Astrocyte (in vitro differentiated cells and primary cell): ENCODE results near the gene DIP2C. TPM values are rescaled to one million over a fixed set of nuclear protein-coding genes. Genes with fewer than 3 reads are reported as not detected.

Source experiments
- DNase-seq: peaks from one replicate; pipeline ENCODE4 v3.0.0-alpha.2; 2010; ENCODE audit warnings: low read depth
- FAIRE-seq: peaks from 2 replicates; lab custom pipeline; 2011; peaks lifted over from hg19 to GRCh38; lab: Jason Lieb, UNC
- H2AFZ ChIP-seq: 2 replicates; pipeline ENCODE4 v1.6.0; 2012; ENCODE audit warnings: low read depth, low read length, inconsistent platforms
- H3K27ac ChIP-seq: 2 replicates; pipeline ENCODE4 v1.5.1; 2011; ENCODE audit warnings: low read depth, low read length, inconsistent platforms
- H3K27me3 ChIP-seq: 2 replicates; pipeline ENCODE4 v1.6.0; 2011; ENCODE audit warnings: low read length, inconsistent platforms; ENCODE audit not compliant: insufficient read depth
- H3K36me3 ChIP-seq: 2 replicates; pipeline ENCODE4 v1.5.1; 2011; ENCODE audit warnings: low read length, inconsistent platforms; ENCODE audit not compliant: insufficient read depth
- H3K4me1 ChIP-seq: 2 replicates; pipeline ENCODE4 v1.5.1; 2011; ENCODE audit warnings: low read length, inconsistent platforms; ENCODE audit not compliant: insufficient read depth
- H3K4me2 ChIP-seq: 2 replicates; pipeline ENCODE4 v1.6.0; 2012; ENCODE audit warnings: low read length, inconsistent platforms
- H3K4me3 ChIP-seq: 2 replicates; pipeline ENCODE4 v1.5.1; 2011; ENCODE audit warnings: low read depth, mild to moderate bottlenecking, low read length, inconsistent platforms; ENCODE audit not compliant: insufficient read depth
- H3K79me2 ChIP-seq: 2 replicates; pipeline ENCODE4 v1.6.0; 2012; ENCODE audit warnings: mild to moderate bottlenecking, low read length, inconsistent platforms; ENCODE audit not compliant: insufficient read depth
- H3K9ac ChIP-seq: 2 replicates; pipeline ENCODE4 v1.6.0; 2012; ENCODE audit warnings: mild to moderate bottlenecking, low read length, inconsistent platforms
- H3K9me3 ChIP-seq: 2 replicates; pipeline ENCODE4 v1.5.1; 2012; ENCODE audit warnings: low read depth, mild to moderate bottlenecking, low read length, inconsistent platforms; ENCODE audit not compliant: insufficient read depth
- H4K20me1 ChIP-seq: 2 replicates; pipeline ENCODE4 v1.6.0; 2012; ENCODE audit warnings: low read length, inconsistent platforms; ENCODE audit not compliant: insufficient read depth
- H3K27ac Mint-ChIP-seq: one replicate; pipeline ENCODE4 v1.8.0; 2021; ENCODE audit warnings: mild to moderate bottlenecking, mixed read lengths; ENCODE audit not compliant: unreplicated experiment
- H3K27me3 Mint-ChIP-seq: one replicate; pipeline ENCODE4 v1.8.0; 2021; ENCODE audit warnings: low read depth, mixed read lengths; ENCODE audit not compliant: unreplicated experiment
- H3K36me3 Mint-ChIP-seq: one replicate; pipeline ENCODE4 v1.8.0; 2021; ENCODE audit warnings: low read depth, mixed read lengths; ENCODE audit not compliant: unreplicated experiment
- H3K4me1 Mint-ChIP-seq: one replicate; pipeline ENCODE4 v1.8.0; 2021; ENCODE audit warnings: low read depth, mixed read lengths; ENCODE audit not compliant: unreplicated experiment
- H3K4me3 Mint-ChIP-seq: one replicate; pipeline ENCODE4 v1.8.0; 2021; ENCODE audit warnings: mild to moderate bottlenecking, moderate library complexity, mixed read lengths; ENCODE audit not compliant: unreplicated experiment
- H3K9me3 Mint-ChIP-seq: one replicate; pipeline ENCODE4 v1.8.0; 2021; ENCODE audit warnings: mild to moderate bottlenecking, mixed read lengths; ENCODE audit not compliant: unreplicated experiment
- EZH2 ChIP-seq: IDR thresholded peaks from 2 replicates; pipeline ENCODE4 v1.6.1; 2012; ENCODE audit warnings: mild to moderate bottlenecking, low read length, inconsistent platforms; ENCODE audit not compliant: insufficient read depth
- total RNA-seq: library from RNA; stranded (reverse); gene quantifications from 2 replicates; pipeline ENCODE4 v1.2.1, GENCODE V29; 2021
- TF ChIP-seq, protein P1 (sequence below): IDR thresholded peaks from 2 replicates; pipeline ENCODE4 v1.5.1; 2011; ENCODE audit warnings: low read depth, mild to moderate bottlenecking, inconsistent platforms, low read length, moderate library complexity; ENCODE audit not compliant: insufficient read depth

The DIP2C gene
- total RNA-seq, 1 donor from 2014 or later = 27.3 TPM

DNA sequence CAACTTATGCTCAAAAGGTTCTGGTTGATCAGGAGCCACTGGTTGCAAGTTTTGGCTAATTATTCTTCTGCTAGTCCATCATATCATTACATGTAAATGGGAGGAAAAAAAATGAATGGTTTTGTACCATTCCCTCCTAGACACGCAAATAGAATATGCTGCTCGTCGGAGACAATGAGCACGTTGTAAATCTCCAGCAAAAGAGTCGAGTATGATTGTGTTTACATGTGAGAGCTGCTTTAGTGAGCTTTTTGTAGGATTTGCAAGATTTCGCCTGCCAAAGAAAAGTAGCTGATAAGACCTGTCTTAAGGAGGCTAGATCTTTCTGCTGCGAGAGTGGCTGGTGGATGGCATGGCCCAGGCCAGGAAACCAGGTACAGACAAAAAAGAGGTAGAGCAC is 445.2 kb downstream of the DIP2C start:
- no peaks in the 10 kb centered on the region for H3K9me3 ChIP-seq
- no peak overlapping the region for H3K4me3 Mint-ChIP-seq
- no peak for TF ChIP-seq EZH2
- TF ChIP-seq, protein P1, sequence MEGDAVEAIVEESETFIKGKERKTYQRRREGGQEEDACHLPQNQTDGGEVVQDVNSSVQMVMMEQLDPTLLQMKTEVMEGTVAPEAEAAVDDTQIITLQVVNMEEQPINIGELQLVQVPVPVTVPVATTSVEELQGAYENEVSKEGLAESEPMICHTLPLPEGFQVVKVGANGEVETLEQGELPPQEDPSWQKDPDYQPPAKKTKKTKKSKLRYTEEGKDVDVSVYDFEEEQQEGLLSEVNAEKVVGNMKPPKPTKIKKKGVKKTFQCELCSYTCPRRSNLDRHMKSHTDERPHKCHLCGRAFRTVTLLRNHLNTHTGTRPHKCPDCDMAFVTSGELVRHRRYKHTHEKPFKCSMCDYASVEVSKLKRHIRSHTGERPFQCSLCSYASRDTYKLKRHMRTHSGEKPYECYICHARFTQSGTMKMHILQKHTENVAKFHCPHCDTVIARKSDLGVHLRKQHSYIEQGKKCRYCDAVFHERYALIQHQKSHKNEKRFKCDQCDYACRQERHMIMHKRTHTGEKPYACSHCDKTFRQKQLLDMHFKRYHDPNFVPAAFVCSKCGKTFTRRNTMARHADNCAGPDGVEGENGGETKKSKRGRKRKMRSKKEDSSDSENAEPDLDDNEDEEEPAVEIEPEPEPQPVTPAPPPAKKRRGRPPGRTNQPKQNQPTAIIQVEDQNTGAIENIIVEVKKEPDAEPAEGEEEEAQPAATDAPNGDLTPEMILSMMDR = no peak
- H3K27me3 Mint-ChIP-seq = no peaks in the 10 kb centered on the region
- no peak overlapping the region for H3K27ac Mint-ChIP-seq
- H3K36me3 ChIP-seq = peaks cover 38% of the 10 kb centered on the region
- no peaks in the 10 kb centered on the region for H3K27me3 ChIP-seq
- H3K36me3 Mint-ChIP-seq = peaks cover 6% of the 10 kb centered on the region
- H3K9ac ChIP-seq = no peak overlapping the region
- no peaks in the 10 kb centered on the region for H3K79me2 ChIP-seq
- no peak overlapping the region for H3K27ac ChIP-seq
- FAIRE-seq (no peak), DNase-seq (no peak)
- H3K4me1 ChIP-seq = no peaks in the 10 kb centered on the region
- H3K4me2 ChIP-seq = no peak overlapping the region
- no peaks in the 10 kb centered on the region for H3K4me1 Mint-ChIP-seq
- no peaks in the 10 kb centered on the region for H3K9me3 Mint-ChIP-seq
- no peaks in the 10 kb centered on the region for H4K20me1 ChIP-seq
- H2AFZ ChIP-seq = no peak overlapping the region
- no peak overlapping the region for H3K4me3 ChIP-seq

DNA sequence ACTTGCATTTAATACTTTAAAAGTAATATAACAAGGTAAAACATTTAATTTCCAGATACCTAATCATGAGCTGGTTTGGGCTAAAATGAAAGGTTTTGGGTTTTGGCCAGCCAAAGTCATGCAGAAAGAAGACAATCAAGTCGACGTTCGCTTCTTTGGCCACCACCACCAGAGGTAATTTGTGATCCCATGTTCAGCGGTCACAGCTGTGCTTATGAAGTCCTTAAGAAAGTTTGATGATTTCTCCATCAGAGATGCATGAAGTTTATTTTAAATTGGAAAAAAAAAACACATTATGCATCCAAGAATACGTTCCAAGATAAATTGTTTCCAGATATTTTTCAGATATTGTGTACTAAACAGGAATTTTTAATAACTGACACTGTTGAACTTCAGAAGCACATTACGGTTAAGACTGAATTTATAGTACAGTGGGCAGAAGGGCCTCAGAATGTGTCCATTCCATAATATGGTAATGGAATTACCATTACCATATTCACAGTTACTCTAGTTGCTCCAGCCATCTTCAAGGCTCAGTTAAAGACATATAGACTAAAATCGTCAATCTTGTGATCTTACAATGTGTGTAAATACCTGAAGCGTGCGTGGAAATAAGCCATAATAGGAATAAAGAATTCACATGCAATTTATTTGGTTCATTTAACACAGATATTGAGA is 447.4 kb downstream of the DIP2C start:
- H4K20me1 ChIP-seq = no peaks in the 10 kb centered on the region
- no peak overlapping the region for H3K27ac ChIP-seq
- FAIRE-seq (no peak), DNase-seq (no peak)
- H3K9me3 ChIP-seq = no peaks in the 10 kb centered on the region
- Mint-ChIP-seq H3K4me1 (no peaks in the 10 kb centered on the region), H3K27me3 (no peaks in the 10 kb centered on the region), H3K27ac (no peak overlapping the region), H3K4me3 (no peak overlapping the region), H3K36me3 (peaks cover 5% of the 10 kb centered on the region), H3K9me3 (no peaks in the 10 kb centered on the region)
- H2AFZ ChIP-seq = no peak overlapping the region
- no peaks in the 10 kb centered on the region for H3K4me1 ChIP-seq
- H3K9ac ChIP-seq = no peak overlapping the region
- no peak overlapping the region for H3K4me3 ChIP-seq
- peaks cover 19% of the 10 kb centered on the region for H3K36me3 ChIP-seq
- H3K27me3 ChIP-seq = no peaks in the 10 kb centered on the region
- no peak overlapping the region for H3K4me2 ChIP-seq
- no peak for TF ChIP-seq EZH2
- TF ChIP-seq, protein P1 = no peak
- H3K79me2 ChIP-seq = no peaks in the 10 kb centered on the region

DNA sequence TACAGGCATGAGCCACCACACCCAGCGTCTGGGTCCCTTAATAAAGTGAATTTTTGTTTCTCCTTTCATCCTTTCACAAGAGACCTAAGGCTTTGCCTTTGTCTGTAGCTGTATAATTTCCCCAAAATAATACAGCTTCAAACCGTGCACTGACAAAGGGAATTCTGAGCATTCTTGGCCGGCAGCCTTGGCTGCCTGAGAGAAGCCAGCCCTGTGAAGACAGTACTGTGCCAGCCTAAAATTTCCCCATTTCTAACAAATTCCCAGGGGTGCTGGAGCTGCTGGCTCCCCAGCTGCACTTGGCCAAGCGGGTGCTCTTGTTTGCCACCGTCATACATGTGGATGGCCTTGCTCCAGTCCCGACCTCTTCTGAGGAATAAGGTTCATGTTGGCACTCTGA is 448.0 kb downstream of the DIP2C start:
- Histone ChIP-seq H3K9me3 (no peaks in the 10 kb centered on the region), H3K36me3 (peaks cover 13% of the 10 kb centered on the region), H3K27ac (no peak overlapping the region), H3K27me3 (no peaks in the 10 kb centered on the region), H3K4me1 (no peaks in the 10 kb centered on the region), H3K79me2 (no peaks in the 10 kb centered on the region), H3K4me2 (no peak overlapping the region), H2AFZ (no peak overlapping the region), H3K9ac (no peak overlapping the region), H4K20me1 (no peaks in the 10 kb centered on the region), H3K4me3 (no peak overlapping the region)
- H3K4me3 Mint-ChIP-seq = no peak overlapping the region
- FAIRE-seq (no peak), DNase-seq (no peak)
- no peaks in the 10 kb centered on the region for H3K4me1 Mint-ChIP-seq
- H3K36me3 Mint-ChIP-seq = no peaks in the 10 kb centered on the region
- no peaks in the 10 kb centered on the region for H3K27me3 Mint-ChIP-seq
- no peaks in the 10 kb centered on the region for H3K9me3 Mint-ChIP-seq
- H3K27ac Mint-ChIP-seq = no peak overlapping the region
- TF ChIP-seq, protein P1 = no peak
- TF ChIP-seq EZH2 = no peak
